HG02571 (cell line): ENCODE results near the gene IL19.

Experiments
- ATAC-seq: cut with Tn5 transposase; IDR thresholded peaks from one replicate; pipeline ENCODE4 v1.9.1; 2021; ENCODE audit warnings: mild to moderate bottlenecking, moderate library complexity; ENCODE audit not compliant: unreplicated experiment

IL19 gene

GRCh38 chr1:206770531-206771337, at the start of gene IL19:
TSS of gene IL19 (plus strand) at chr1:206770773. CDS start at chr1:206836663, 65,890 bp downstream.
- no peak for ATAC-seq

- no peak for ATAC-seq
These were observed 49.1 kb upstream of the IL19 start for GRCh38 chr1:206721454-206721853.

GRCh38 chr1:206722751-206723461, 47.7 kb upstream of the IL19 start:
- no peak for ATAC-seq

- no peak for ATAC-seq
These were observed 47.1 kb upstream of the IL19 start for GRCh38 chr1:206723462-206723804.

GRCh38 chr1:206723805-206724472, 46.6 kb upstream of the IL19 start:
- ATAC-seq, result no peak

- no peak for ATAC-seq
These were observed 45.2 kb upstream of the IL19 start for GRCh38 chr1:206725109-206725963.

GRCh38 chr1:206727981-206728696, 42.4 kb upstream of the IL19 start:
- no peak for ATAC-seq

- no peak for ATAC-seq
These were observed 41.9 kb upstream of the IL19 start for GRCh38 chr1:206728697-206728987.

- ATAC-seq, result no peak
These were observed 41.5 kb upstream of the IL19 start for GRCh38 chr1:206729050-206729449.

- no peak for ATAC-seq
These were observed 41.1 kb upstream of the IL19 start for GRCh38 chr1:206729507-206729906.

GRCh38 chr1:206732508-206732907, 38.1 kb upstream of the IL19 start:
- ATAC-seq, result no peak

GRCh38 chr1:206732992-206733391, 37.6 kb upstream of the IL19 start:
- no peak for ATAC-seq

GRCh38 chr1:206734499-206735142, 36.0 kb upstream of the IL19 start:
- ATAC-seq, result no peak

- no peak for ATAC-seq
These were observed 35.0 kb upstream of the IL19 start for GRCh38 chr1:206735553-206736031.

GRCh38 chr1:206736878-206737728, 33.5 kb upstream of the IL19 start:
- ATAC-seq, result no peak

- ATAC-seq, result no peak
These were observed 32.8 kb upstream of the IL19 start for GRCh38 chr1:206737729-206738201.

- no peak for ATAC-seq
These were observed 31.9 kb upstream of the IL19 start for GRCh38 chr1:206738370-206739366.
